HG02970 (cell line): Measurements from ENCODE around the gene ALG3.

ENCODE experiments used
- ATAC-seq: cut with Tn5 transposase; IDR thresholded peaks from one replicate; pipeline ENCODE4 v1.9.1; 2021; ENCODE audit warnings: mild to moderate bottlenecking, moderate library complexity, moderate number of reproducible peaks; ENCODE audit not compliant: unreplicated experiment, low FRiP score

ALG3 gene

DNA sequence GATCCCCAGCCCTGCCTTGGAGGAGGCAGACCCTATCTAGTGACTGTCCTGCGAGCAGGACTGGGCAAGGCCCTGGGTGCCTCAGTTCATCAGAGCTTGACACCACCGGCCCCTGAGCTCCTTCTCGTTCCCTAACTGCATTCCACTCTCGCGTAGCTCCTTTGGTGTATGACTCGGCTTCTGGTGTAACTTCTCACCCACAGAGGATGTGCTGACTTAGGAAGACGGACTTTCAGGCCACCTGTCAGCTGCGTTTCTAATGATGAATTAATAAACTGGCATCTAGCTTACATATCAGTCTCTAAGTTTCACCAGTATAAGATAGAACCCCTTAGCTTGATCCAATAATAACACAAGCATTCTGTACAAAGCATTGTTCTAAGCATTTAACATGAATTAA is 45.2 kb downstream of the ALG3 start:
- ATAC-seq = no peak

DNA sequence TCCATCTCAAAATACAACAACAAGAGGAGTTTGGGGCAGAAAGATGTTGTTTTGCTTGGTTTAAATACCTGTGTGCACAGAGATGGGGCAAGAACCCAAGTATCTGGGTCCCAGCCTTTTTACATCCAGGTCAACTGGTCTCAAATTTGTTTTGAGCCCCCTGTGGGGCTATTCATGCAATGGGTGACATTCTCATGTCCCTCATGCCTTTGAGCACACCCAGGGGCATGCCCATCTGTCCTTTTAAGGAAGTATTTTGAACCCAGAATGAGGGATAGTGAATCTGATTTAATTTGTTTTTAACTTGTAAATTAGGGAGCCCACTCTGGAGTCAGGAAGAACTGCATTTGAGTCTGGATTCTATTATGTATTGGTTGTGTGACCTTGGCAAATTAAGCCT is 47.9 kb downstream of the ALG3 start:
- ATAC-seq = no peak

DNA sequence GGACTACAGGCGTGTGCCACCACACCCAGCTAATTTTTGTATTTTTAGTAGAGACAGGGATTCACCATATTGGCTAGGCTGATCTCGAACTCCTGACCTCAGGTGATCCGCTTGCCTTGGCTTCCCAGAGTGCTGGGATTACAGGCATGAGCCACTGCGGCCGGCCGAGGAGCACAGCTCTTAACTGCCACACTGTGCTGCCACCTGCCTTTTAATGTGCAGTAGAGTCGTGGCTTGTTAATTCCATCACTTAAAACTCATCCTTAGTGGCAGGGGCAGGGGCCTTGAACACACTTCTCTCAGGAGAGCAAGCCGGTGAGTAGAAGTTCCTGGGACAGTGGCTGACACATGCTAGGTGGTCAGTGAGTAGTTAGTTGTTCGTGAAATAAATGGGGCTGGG is 50.3 kb downstream of the ALG3 start:
- ATAC-seq = no peak

DNA sequence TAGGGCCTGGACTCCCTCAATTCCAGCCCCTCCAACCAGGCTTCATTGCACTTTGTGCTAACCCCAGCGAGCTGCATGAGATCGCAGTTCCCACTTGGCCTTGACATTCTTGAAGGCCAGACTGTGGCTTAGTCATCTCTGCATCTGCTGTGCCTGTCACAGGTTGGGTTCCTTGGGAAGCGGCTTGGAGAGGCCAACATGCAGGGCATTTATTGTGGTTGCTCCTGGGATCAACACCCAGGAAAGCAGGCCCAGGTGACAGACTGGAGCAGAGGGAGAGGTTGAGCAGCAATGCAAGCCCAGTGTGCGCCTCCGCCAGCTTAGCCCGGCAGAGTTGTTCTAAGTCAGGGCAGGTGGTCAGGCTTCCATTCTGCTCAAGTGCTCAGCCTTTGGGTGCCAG is 52.2 kb downstream of the ALG3 start:
- ATAC-seq = no peak

DNA sequence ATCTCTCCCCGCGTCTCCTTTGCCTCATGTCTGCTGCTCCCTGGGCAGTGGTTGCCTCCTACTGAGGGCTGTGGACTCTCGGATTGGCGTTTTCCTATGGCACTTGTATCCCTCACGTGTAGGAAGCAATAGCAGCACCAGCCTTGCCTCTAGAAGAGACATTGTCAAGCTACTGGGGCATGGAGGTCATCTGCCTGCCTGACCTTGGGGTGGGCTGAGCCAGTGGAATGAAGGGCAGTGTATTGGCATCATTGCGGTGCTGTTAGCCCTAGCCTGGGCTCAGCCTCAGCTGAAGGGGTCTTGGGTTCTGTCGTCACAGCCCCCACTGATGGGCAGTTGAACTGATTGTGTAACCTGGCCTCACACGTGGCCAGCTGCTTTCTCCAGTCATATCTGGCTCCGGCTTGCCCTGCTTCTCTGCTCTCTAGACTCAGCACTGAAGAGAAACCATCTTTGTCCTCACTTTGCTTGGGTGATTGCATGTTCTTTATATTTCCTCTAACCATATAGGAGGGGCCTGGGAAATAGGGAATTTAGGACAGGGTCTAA is 54.7 kb downstream of the ALG3 start:
- no peak for ATAC-seq

- ATAC-seq = no peak
Observed at GRCh38 chr3:184192889-184193288, 55.9 kb downstream of the ALG3 start.
